ENCODE measurements around the gene PRXL2B.

PRXL2B gene

DNA sequence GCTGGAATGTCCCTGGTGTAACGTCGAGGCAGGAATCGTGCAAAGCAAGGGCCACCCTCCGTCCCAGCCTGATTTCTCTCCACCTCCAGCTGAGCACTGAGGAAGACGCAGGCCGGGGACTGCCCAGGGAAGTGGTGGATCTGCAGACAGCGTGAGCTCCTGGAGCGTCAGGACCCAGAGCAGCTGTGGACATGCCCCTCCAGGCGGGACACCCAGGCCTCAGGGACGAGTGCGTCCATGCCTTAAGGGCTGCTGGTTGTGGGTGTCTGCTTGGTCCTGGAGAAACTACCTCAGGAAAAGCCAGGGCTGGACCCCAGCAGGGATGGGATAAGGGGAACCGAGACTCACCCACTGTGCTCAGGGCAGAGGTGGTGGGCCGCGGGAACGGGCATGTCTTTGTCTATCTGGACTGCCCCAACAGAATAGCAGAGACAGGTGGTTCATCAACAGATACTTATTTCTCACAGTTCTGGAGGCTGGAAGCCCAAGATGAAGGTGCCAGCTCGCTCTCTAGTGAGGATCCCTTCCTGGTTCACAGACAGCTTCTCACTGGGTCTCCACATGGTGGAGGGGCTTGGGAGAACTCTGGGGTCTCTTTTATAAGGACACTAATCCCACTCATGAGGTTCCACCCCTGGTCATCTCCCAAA, 52.0 kb downstream of the PRXL2B start:
- DNase-seq = no peak

DNA sequence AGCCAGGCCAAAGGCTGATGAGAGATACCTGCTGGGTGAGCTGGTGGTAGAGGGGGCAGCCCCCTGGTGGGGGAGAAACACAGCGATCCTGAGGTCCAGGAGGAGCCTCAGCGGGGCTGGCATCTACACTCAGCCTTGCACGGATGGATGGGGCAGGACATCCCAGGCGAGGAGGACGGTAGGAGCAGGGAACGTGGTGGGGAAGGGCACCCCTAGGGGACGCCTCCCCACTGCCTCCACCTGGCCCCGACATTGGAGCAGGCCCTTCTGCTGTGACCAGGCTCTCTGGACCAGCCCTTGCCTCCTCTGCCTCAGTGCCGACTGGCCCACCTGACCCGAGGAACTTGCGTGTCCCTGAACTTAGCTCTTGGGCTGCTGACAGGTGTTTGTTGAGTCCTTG, 52.6 kb downstream of the PRXL2B start:
- DNase-seq = no peak

DNA sequence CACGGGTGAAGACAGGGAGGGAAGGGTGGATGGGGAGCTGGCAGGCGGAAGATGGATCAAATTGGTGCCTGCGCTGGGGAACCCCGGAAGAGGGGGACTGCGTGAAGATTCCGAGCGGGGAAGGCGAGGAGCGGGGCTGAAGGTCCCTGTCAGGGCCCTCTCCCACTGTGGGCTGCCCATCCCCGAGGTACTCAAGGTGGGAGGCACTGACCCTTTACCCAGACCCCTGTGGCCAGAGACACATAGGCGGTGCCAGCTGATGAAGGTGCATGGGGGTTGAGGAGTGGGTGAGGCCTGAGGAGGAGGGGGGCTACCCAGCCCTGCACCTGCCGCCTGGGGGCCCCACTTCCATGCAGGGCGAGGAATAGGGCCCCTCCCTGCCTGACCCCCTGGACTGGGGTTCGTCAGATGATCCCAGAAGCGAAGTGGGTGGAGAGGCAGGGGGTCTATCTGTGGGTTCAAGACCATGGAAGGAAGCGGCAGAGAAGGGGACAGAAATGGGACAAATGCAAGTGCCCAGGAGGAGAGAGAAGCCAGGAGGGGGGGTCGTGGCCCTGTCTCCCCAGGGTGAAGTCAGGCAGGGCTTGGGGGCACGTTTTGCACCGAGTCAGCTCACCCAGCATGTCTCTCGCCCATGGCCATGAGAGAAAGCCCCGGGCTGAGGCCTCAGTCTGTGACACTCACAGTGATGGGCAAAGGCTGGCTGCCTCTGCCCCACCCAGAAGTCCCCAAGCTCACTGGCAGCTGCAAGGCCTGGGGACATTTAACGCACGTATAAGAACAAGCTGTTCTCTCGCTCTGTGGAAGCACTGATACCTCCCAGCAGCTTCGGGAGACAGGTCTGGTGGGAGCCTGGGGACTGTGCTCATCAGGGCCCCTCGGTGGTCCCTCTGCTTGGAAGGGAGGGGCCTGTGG, 53.3 kb downstream of the PRXL2B start:
- no peak for DNase-seq

DNA sequence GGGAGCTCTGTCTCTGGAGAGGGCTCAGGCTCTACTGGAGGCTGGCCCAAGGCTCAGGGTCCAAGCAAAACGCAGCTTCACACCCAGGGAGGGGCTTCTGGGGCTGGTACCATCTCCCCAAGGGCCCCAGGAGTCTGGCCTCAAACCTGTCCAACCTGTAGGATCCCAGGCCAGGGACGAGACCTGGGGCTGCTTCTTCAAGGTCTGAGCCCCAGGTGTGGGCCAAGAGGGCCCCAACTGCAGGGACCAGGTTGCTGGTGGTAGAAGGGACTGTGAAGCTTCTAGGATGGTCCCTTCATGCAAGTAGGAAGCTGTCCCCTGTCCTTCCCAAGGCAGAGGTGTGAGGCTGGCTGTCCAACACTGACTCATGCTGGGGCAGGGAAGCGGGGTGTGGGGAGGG, 54.0 kb downstream of the PRXL2B start:
- DNase-seq = no peak

Data from hematopoietic multipotent progenitor cell treated with erythropoietin and hydrocortisone succinate and interleukin-3 and kit ligand, for 8 days (in vitro differentiated cells).